B cell (primary cell): ENCODE measurements around the gene SCNM1. TPM values are rescaled to one million over a fixed set of nuclear protein-coding genes. Genes with fewer than 3 reads are reported as not detected.
"Not testable (repeated sequence)": the region's sequence is repeated elsewhere in the genome, so short reads cannot be mapped to it uniquely, and the experiment has no call there.

Source experiments
- ATAC-seq: fragments of 200-7000 bp; cut with Tn5 transposase; one replicate; pipeline ENCODE4 v1.10.0; 2021; ENCODE audit warnings: low read depth, mild to moderate bottlenecking, moderate number of reproducible peaks, moderate library complexity
- CTCF ChIA-PET: fragments of 350-600 bp; sonication (Branson Sonifier 250); formaldehyde crosslinking; loops from one replicate; lab custom pipeline; 2021; ENCODE audit warnings: antibody characterized with exemption, inconsistent platforms; lab: Charles Lee
- POLR2A ChIA-PET: fragments of 350-600 bp; sonication (Branson Sonifier 250); formaldehyde crosslinking; loops from one replicate; lab custom pipeline; 2021; ENCODE audit warnings: antibody characterized with exemption; lab: Charles Lee
- DNase-seq: peaks from one replicate; pipeline ENCODE4 v3.0.0; 2013
- H2AFZ ChIP-seq: 2 replicates; pipeline ENCODE4 v1.6.1; 2012; ENCODE audit warnings: mild to moderate bottlenecking, low read depth, low read length; ENCODE audit not compliant: insufficient read depth, poor library complexity, severe bottlenecking
- H3K27ac ChIP-seq, 2 donors: 1 replicate in 1 of 2; 2 replicates in 1 of 2; pipeline ENCODE4 v1.5.1; 2012 to 2013; ENCODE audit warnings: low read length in 2 of 2, mild to moderate bottlenecking in 2 of 2, moderate library complexity in 1 of 2
- H3K27me3 ChIP-seq, 4 experiments: fragments of 200-600 bp in 1 of 4; sonication (generic) in 1 of 4; replicated peaks in 1 of 4; 1 replicate in 2 of 4; 2 replicates in 2 of 4; pipeline versions ENCODE4 v1.6.1 to v1.7.0; 2013 to 2016; ENCODE audit warnings: low read length in 3 of 4, mild to moderate bottlenecking in 2 of 4, mixed read lengths in 1 of 4, moderate library complexity in 1 of 4; ENCODE audit not compliant: insufficient read depth in 4 of 4, control insufficient read depth in 3 of 4; ENCODE audit errors: control extremely low read depth in 1 of 4
- H3K36me3 ChIP-seq, 2 experiments: replicated peaks in 1 of 2; 1 replicate in 1 of 2; 2 replicates in 1 of 2; pipeline versions ENCODE4 v1.6.1 to v1.7.1; 2013; ENCODE audit warnings: low read length in 1 of 2; ENCODE audit not compliant: insufficient read depth in 2 of 2, control insufficient read depth in 1 of 2; ENCODE audit errors: control extremely low read depth in 1 of 2, extremely low read depth in 1 of 2
- H3K4me1 ChIP-seq, 2 donors: fragments of 200-600 bp in 1 of 2; sonication (generic) in 1 of 2; 1 replicate in 1 of 2; 2 replicates in 1 of 2; pipeline versions ENCODE4 v1.5.1 to v1.6.1; 2013 to 2017; ENCODE audit warnings: low read length in 2 of 2; ENCODE audit not compliant: control insufficient read depth in 2 of 2, insufficient read depth in 2 of 2
- H3K4me2 ChIP-seq: replicated peaks from 2 replicates; pipeline ENCODE3; 2012; ENCODE audit warnings: mild to moderate bottlenecking, low read depth, low read length; ENCODE audit not compliant: poor library complexity, severe bottlenecking
- H3K4me3 ChIP-seq, 5 experiments: fragments of 200-600 bp in 1 of 5; sonication (generic) in 1 of 5; 1 replicate in 3 of 5; 2 replicates in 2 of 5; pipeline versions ENCODE4 v1.5.1 to v1.7.0; 2011 to 2016; ENCODE audit warnings: low read length in 4 of 5, mild to moderate bottlenecking in 4 of 5, low read depth in 2 of 5, control low read depth in 1 of 5, moderate library complexity in 1 of 5; ENCODE audit not compliant: insufficient read depth in 1 of 5; ENCODE audit errors: control extremely low read depth in 1 of 5, extremely low read depth in 1 of 5
- H3K79me2 ChIP-seq: fragments of 200-600 bp; sonication (generic); one replicate; pipeline ENCODE4 v1.6.0; 2016; ENCODE audit warnings: low read length; ENCODE audit not compliant: control insufficient read depth, insufficient read depth
- H3K9ac ChIP-seq: fragments of 200-600 bp; sonication (generic); 2 replicates; pipeline ENCODE4 v1.6.1; 2017; ENCODE audit warnings: mild to moderate bottlenecking, low read length, moderate library complexity
- H3K9me3 ChIP-seq, 3 donors: one replicate each; pipeline versions ENCODE4 v1.6.1 to v1.7.1; 2013; ENCODE audit warnings: low read length in 2 of 3; ENCODE audit not compliant: control insufficient read depth in 2 of 3, insufficient read depth in 1 of 3; ENCODE audit errors: control extremely low read depth in 1 of 3
- H4K20me1 ChIP-seq: 2 replicates; pipeline ENCODE4 v1.6.0; 2012; ENCODE audit warnings: mild to moderate bottlenecking, low read length; ENCODE audit not compliant: insufficient read depth, control insufficient read depth, poor library complexity, severe bottlenecking
- H3K27ac Mint-ChIP-seq: one replicate; pipeline ENCODE4 v1.8.0; 2021; ENCODE audit warnings: mixed read lengths
- H3K27me3 Mint-ChIP-seq: one replicate; pipeline ENCODE4 v1.8.0; 2021; ENCODE audit warnings: mixed read lengths
- H3K4me1 Mint-ChIP-seq: one replicate; pipeline ENCODE4 v1.8.0; 2021; ENCODE audit warnings: mixed read lengths
- H3K4me3 Mint-ChIP-seq: one replicate; pipeline ENCODE4 v1.8.0; 2021; ENCODE audit warnings: mixed read lengths
- H3K9me3 Mint-ChIP-seq: one replicate; pipeline ENCODE4 v1.8.0; 2022; ENCODE audit warnings: mixed read lengths; ENCODE audit not compliant: insufficient read depth
- EZH2 ChIP-seq: IDR thresholded peaks from 2 replicates; pipeline ENCODE4 v1.6.1; 2012; ENCODE audit warnings: borderline replicate concordance, low read depth, mild to moderate bottlenecking, moderate library complexity, low read length; ENCODE audit not compliant: insufficient read depth, poor library complexity, severe bottlenecking
- WGBS: methylation state at CpG from one replicate; pipeline ENCODE4 v1.1.5; 2013; ENCODE audit warnings: missing lambda C conversion rate; ENCODE audit not compliant: insufficient coverage; 5-methylcytosine and 5-hydroxymethylcytosine counted together
- intact Hi-C: fragments of 100-400 bp; cut with micrococcal nuclease; formaldehyde crosslinking; loops from one replicate; pipeline ENCODE4 v1.10.0; 2022
- polyA plus RNA-seq: library from polyadenylated mRNA; depleted of rRNA; stranded (reverse); fragments of >200 nt; gene quantifications from 2 replicates; pipeline ENCODE4 v1.2.3, GENCODE V29; 2012
- total RNA-seq, 2 donors: library from RNA; stranded (reverse); fragments of 120-200 nt in 1 of 2; gene quantifications; 1 replicate in 1 of 2; 2 replicates in 1 of 2; pipeline versions ENCODE4 v1.2.3 to v1.2.4, GENCODE V29; 2013 to 2022
- TF ChIP-seq, protein P1 (sequence below): fragments of 200-600 bp; IDR thresholded peaks from one replicate; pipeline ENCODE4 v1.8.0; 2022; ENCODE audit warnings: antibody characterized with exemption, mild to moderate bottlenecking

The SCNM1 gene
- total and polyA plus RNA-seq, 2 donors (not counting 1 experiment from before 2014, with no cell fraction given) = 46.5 to 53.6 TPM

- H3K36me3 ChIP-seq = peaks cover 9 to 29% of the 10 kb centered on the region in 2 experiments
- H3K27ac ChIP-seq = no peak overlapping the region
- no peak overlapping the region for H2AFZ ChIP-seq
- H3K9me3 ChIP-seq = no peaks in the 10 kb centered on the region
- H3K27ac Mint-ChIP-seq = no peak overlapping the region
- POLR2A ChIA-PET = interaction anchor here (0.7 kb wide), 1 partner anchor 122 kb away, joined by 4 read pairs; no protein-coding TSS in a partner anchor
- TF ChIP-seq EZH2 = no peak
- TF ChIP-seq, protein P1, sequence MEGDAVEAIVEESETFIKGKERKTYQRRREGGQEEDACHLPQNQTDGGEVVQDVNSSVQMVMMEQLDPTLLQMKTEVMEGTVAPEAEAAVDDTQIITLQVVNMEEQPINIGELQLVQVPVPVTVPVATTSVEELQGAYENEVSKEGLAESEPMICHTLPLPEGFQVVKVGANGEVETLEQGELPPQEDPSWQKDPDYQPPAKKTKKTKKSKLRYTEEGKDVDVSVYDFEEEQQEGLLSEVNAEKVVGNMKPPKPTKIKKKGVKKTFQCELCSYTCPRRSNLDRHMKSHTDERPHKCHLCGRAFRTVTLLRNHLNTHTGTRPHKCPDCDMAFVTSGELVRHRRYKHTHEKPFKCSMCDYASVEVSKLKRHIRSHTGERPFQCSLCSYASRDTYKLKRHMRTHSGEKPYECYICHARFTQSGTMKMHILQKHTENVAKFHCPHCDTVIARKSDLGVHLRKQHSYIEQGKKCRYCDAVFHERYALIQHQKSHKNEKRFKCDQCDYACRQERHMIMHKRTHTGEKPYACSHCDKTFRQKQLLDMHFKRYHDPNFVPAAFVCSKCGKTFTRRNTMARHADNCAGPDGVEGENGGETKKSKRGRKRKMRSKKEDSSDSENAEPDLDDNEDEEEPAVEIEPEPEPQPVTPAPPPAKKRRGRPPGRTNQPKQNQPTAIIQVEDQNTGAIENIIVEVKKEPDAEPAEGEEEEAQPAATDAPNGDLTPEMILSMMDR = no peak
- no peaks in the 10 kb centered on the region for H3K27me3 Mint-ChIP-seq
- DNase-seq = no peak
- no peak overlapping the region for H3K4me3 ChIP-seq
- no CpG with 5 or more reads among the region's 1 CpG for WGBS
- H3K4me1 Mint-ChIP-seq = peaks cover 26% of the 10 kb centered on the region
- H3K4me1 ChIP-seq = peaks cover 13 to 22% of the 10 kb centered on the region in 2 donors
- CTCF ChIA-PET = interaction anchor here (1.0 kb wide), 1 partner anchor 12 kb away, joined by 4 read pairs; no protein-coding TSS in a partner anchor
- no peak overlapping the region for H3K4me3 Mint-ChIP-seq
- no peak overlapping the region for H3K4me2 ChIP-seq
- no peak for ATAC-seq
- intact Hi-C loops = no loop called here
- no peak overlapping the region for H3K9ac ChIP-seq
- H4K20me1 ChIP-seq = no peaks in the 10 kb centered on the region
- H3K27me3 ChIP-seq = no peaks in the 10 kb centered on the region
- no peaks in the 10 kb centered on the region for H3K9me3 Mint-ChIP-seq
- peaks cover 32% of the 10 kb centered on the region for H3K79me2 ChIP-seq
Measured at GRCh38 chr1:151187205-151187604, 21.3 kb downstream of the SCNM1 start.

DNA sequence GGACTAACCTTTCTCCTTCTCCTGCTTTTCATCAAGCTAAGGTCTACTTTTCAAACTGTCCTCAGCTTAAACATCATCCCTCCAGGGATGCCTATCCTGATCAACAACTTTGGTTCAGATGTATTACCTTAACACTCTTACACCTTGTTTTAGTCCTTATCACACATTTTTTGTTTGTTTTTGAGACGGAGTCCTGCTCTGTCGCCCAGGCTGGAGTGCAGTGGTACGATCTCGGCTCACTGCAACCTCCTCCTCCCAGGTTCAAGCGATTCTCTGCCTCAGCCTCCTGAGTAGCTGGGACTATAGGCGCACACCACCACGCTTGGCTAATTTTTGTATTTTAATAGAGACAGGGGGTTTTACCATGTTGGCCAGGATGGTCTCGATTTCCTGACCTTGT, 22.7 kb downstream of the SCNM1 start:
- Histone ChIP-seq H3K9ac (peak overlapping the region; percentile 89), H3K4me3 (peak overlapping the region in 3 of 5 experiments; percentile 74 to 92 (median 91)), H3K36me3 (peaks cover 6 to 16% of the 10 kb centered on the region in 2 experiments), H3K79me2 (peaks cover 32% of the 10 kb centered on the region), H3K4me1 (peaks cover 13 to 22% of the 10 kb centered on the region in 2 donors), H3K4me2 (peak overlapping the region; percentile 81)
- H3K9me3 Mint-ChIP-seq, DNase-seq, intact Hi-C loops, H3K27me3 ChIP-seq, H3K27ac ChIP-seq, H2AFZ ChIP-seq, H4K20me1 ChIP-seq, H3K27me3 Mint-ChIP-seq, H3K9me3 ChIP-seq, ATAC-seq, POLR2A ChIA-PET, H3K27ac Mint-ChIP-seq: not testable (repeated sequence)
- H3K4me1 Mint-ChIP-seq = peaks cover 26% of the 10 kb centered on the region
- peak overlapping the region; percentile 96 for H3K4me3 Mint-ChIP-seq
- CTCF ChIA-PET = interaction anchor here (1.5 kb wide), 1 partner anchor 139 kb away, joined by 3 read pairs; the partner anchor contains the start of gene PI4KB
- WGBS = 83% methylated on average over 5 of the region's 8 CpGs
